Esophagus muscularis mucosa (tissue), 3 donors: ENCODE results near the gene PRKCE.

ENCODE experiments used
- CTCF ChIP-seq, 3 experiments: fragments of 200-600 bp in 2 of 3; fragments of 450-650 bp in 1 of 3; sonication (generic) in 2 of 3; IDR thresholded peaks; one replicate each; pipeline ENCODE4 v1.5.1; 2017 to 2019; ENCODE audit warnings: antibody characterized with exemption in 3 of 3, mild to moderate bottlenecking in 2 of 3, moderate library complexity in 1 of 3
- POLR2A ChIP-seq: fragments of 450-650 bp; IDR thresholded peaks from one replicate; pipeline ENCODE4 v1.6.1; 2017; ENCODE audit warnings: antibody characterized with exemption, moderate library complexity, mild to moderate bottlenecking, low read depth
- POLR2AphosphoS5 ChIP-seq, 2 donors: sonication (generic); formaldehyde crosslinking; IDR thresholded peaks; one replicate each; pipeline ENCODE4 v1.6.1; 2017; ENCODE audit warnings: antibody characterized with exemption in 2 of 2

DNA sequence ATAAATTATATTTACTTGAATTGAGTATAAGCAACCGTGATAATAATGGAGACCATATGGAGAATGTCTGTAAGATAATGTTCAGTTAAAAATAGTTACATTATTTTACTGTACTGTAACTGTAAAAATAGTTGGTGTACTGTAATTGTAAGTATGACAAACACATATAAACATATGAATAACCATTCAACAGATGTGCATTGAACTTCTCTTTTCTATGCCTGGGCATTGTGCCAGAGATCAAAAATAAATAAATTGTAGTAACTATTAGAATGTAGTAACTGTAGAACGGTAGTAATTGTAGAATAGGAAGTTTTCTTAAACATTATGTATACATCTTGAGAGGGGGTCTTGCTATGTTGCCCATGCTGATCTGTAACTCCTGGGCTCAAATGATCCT, 358.3 kb downstream of the PRKCE start:
- TF ChIP-seq CTCF (IDR thresholded peaks at IDR 0.05): no peak
- TF ChIP-seq POLR2A: no peak
- TF ChIP-seq POLR2AphosphoS5 (IDR thresholded peaks at IDR 0.05): no peak
